AG10803 (cell line): ENCODE data around the gene CENATAC.
"Not testable (repeated sequence)": the region's sequence is repeated elsewhere in the genome, so short reads cannot be mapped to it uniquely, and the experiment has no call there.

Source experiments
- DNase-seq: peaks from one replicate; pipeline ENCODE4 v3.0.0; 2010; ENCODE audit warnings: low read depth
- H3K4me3 ChIP-seq: 2 replicates; pipeline ENCODE4 v1.5.1; 2011; ENCODE audit warnings: mild to moderate bottlenecking, low read length, control low read depth
- TF ChIP-seq, protein P1 (sequence below): conservative IDR thresholded peaks from 2 replicates; pipeline ENCODE4 v1.5.1; 2011; ENCODE audit warnings: mild to moderate bottlenecking, low read length, control low read depth, inconsistent platforms

The CENATAC gene

DNA sequence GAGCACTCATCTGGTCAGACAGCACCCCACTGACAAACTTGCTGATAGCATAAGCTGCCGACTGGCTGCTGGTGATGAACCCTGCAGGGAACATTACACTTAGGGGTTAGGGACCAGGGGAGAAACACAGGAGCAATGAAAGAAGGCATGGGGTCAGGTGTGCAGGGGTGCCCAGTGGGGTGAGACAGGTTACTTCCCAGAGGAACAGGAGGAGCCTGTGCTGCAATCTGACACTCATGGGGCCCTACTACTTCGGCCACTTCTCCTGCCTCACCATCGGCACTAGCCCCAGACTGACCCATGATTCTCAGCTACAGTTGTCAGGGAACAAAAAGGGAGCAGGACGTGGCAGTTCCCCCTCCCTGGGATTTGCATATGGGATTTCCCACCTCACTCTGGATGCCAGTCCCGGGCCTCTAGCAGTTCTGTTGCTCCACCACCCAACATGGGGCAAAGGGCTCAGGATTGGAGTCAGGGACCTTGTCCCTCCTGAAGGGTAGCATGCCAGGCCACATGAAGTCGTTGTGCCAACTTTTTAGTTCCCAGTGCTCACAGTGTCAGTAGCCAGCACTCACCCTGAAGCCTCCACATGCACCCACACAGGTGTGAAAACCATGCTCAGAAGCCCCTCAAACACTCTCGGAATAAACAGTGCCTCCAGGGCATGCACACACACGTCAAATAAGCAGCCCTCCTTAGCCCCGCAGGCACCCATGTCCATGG is 30.6 kb downstream of the CENATAC start:
- TF ChIP-seq, protein P1, sequence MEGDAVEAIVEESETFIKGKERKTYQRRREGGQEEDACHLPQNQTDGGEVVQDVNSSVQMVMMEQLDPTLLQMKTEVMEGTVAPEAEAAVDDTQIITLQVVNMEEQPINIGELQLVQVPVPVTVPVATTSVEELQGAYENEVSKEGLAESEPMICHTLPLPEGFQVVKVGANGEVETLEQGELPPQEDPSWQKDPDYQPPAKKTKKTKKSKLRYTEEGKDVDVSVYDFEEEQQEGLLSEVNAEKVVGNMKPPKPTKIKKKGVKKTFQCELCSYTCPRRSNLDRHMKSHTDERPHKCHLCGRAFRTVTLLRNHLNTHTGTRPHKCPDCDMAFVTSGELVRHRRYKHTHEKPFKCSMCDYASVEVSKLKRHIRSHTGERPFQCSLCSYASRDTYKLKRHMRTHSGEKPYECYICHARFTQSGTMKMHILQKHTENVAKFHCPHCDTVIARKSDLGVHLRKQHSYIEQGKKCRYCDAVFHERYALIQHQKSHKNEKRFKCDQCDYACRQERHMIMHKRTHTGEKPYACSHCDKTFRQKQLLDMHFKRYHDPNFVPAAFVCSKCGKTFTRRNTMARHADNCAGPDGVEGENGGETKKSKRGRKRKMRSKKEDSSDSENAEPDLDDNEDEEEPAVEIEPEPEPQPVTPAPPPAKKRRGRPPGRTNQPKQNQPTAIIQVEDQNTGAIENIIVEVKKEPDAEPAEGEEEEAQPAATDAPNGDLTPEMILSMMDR = no peak
- no peak overlapping the region for H3K4me3 ChIP-seq

DNA sequence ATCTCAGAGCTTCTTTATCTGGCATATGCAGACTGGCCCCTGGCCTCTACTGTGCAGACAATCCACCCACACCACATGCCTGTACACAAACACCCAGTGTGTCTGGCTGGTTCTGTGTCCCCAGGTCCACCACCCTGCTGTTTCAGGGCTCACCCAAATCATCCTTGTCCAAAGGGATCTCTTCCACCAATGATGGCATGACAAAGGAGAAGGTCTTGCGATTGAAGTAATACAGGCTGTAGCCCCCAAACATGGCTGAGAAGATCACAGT is 31.1 kb downstream of the CENATAC start:
- no peak overlapping the region for H3K4me3 ChIP-seq
- DNase-seq = no peak
- TF ChIP-seq, protein P1 = no peak

More for the DNA sequence above, 30.6 kb downstream of the CENATAC start:
- no peak for DNase-seq

DNA sequence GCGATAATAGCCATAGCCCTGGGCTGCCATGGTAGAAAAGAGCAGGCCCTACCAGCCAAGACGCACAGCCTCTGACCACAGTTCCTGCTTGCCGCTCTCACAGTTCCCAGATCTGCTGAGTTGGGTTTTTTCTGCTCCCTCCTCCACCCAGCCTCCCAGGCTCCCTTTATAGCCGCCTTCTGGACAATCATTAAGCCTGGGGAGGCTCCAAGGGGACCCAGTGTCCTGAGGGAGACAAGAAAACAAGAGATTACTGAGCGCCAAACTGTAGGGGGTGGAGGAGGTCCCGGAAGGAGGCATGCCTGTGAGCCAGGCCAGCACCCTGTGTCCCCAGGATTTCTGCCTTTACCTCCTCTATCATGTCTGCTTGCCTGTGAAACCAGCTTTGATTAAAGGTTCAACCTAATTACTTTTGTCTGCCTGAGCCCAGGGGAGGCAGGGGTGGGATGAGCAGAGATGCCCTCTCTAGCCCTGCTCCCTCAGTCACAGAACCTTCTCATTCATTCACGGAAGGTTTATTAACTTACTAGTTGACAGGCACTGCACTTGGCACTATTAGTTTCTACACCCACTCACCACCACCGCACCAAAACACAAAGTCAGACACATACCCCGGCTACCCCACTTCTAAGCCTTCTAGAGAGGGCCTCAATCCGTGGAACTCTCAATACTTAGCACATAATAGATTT is 31.5 kb downstream of the CENATAC start:
- no peak for DNase-seq
- H3K4me3 ChIP-seq = no peak overlapping the region
- TF ChIP-seq, protein P1 = no peak

DNA sequence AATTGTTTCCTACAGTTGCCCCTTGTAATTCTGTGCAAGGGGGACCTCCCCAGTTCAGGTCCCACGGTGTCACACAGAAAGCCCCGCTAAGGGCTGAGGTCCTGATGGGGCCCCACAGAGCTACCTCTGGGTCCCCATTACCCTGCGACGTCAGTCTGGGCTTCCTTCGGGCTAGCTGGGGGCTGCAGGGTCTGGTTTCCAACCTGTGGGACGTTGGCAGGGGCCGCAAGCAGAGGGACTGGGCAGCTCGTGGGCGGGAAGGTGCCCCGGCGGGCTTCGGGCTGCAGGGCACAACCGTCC is 32.0 kb downstream of the CENATAC start:
- peak overlapping the region; percentile 88 for H3K4me3 ChIP-seq
- TF ChIP-seq, protein P1 = no peak
- no peak for DNase-seq

DNA sequence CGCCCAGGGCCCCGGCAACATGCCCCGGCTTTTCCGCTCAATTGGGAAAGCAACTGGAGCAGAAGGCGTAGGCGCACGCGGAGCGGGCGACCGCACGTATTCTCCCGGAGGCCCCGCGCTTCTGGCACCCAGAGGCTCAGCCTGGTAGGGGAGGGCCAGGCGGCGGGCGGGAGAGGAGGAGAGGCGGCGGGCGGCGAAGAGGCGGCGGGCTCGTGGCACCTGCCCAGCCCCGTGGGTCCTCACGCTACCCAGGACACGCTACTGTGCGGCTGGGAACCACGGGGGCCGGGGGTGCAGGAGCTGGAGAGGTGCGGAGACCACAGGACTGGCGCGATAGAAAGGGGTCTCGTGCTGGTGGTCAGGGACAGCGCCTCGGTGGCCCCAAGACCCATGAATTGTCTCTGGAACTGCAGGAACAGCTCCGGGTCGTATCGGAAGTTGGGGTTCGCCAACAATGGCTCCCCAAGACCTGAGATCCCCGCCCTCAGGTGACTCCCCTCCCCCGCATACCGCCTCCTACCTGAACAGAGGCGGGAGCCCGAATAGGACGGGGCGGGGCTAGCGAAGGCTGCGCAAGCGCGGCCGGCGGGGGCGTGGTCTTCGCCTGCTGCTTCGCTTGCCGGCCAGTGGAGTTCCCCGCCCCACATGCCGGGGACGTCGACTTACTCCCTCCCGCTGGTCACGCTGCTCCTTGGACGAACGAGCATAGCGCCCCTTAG is 32.5 kb downstream of the CENATAC start, which contains the start of gene SLC37A4:
TSS of gene SLC37A4 (minus strand) at position 549 of the 719 bp plus-strand sequence.
- TF ChIP-seq, protein P1 = no peak
- peak; percentile 98 for DNase-seq
- H3K4me3 ChIP-seq = peak within 1 kb of the TSS; percentile 88

DNA sequence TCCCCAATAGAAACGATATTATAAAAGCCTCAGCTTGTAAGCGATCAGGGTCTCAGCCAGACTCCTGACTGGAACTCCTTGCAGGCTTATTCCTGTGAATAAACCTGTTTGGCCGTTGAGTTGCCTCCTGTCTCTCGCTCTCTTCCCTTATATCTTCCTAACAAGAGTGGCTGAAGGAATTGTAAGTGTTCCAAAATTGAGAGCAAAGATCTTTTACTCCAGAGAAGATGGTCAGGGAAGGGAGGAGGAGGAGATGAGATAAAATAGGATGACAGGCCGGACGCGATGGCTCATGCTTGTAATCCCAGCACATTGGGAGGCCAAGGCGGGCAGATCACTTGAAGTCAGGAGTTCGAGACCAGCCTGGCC is 34.0 kb downstream of the CENATAC start:
- TF ChIP-seq, protein P1 = no peak
- DNase-seq = no peak
- H3K4me3 ChIP-seq = no peak overlapping the region

DNA sequence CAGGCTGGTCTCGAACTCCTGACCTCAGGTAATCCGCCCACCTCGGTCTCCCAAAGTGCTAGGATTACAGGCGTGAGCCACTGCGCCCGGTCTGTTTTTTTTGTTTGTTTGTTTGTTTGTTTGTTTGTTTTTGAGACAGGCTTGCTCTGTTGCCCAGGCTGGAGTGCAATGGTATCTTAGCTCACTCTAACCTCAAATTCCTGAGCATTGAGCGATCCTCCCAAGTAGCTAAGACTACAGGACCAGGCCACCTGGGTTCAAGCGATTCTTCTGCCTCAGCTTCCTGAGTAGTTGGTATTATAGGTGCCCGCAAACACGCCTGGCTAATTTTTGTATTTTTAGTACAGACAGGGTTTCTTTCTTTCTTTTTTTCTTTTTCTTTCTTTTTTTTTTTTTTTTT is 35.5 kb downstream of the CENATAC start:
- peak; percentile 25 for DNase-seq
- H3K4me3 ChIP-seq = not testable (repeated sequence)
